GM12878 (cell line): Measurements from ENCODE around the gene RCBTB2.

Experiments
- CHD2 ChIP-seq: IDR thresholded peaks from 2 replicates; pipeline ENCODE4 v1.6.1; 2011; ENCODE audit warnings: low read depth, low read length, improper control_type of control experiment, borderline replicate concordance
- CHD4 ChIP-seq: fragments of 200-600 bp; sonication (generic); IDR thresholded peaks from 2 replicates; pipeline ENCODE4 v1.6.1; 2016; ENCODE audit warnings: mild to moderate bottlenecking
- EP300 ChIP-seq, 2 experiments: fragments of 150-350 bp in 1 of 2; IDR thresholded peaks; 2 replicates each; pipeline ENCODE4 v1.6.1; 2011 to 2012; ENCODE audit warnings: low read depth in 2 of 2, low read length in 2 of 2, borderline replicate concordance in 1 of 2, improper control_type of control experiment in 1 of 2, inconsistent platforms in 1 of 2; ENCODE audit not compliant: control insufficient read depth in 1 of 2
- FOS ChIP-seq: IDR thresholded peaks from 3 replicates; pipeline ENCODE4 v1.6.1; 2011; ENCODE audit warnings: borderline replicate concordance; ENCODE audit not compliant: insufficient read length; ENCODE audit errors: extremely low read depth
- MXI1 ChIP-seq: fragments of 150-350 bp; IDR thresholded peaks from 2 replicates; pipeline ENCODE4 v1.6.1; 2011; ENCODE audit warnings: low read depth, mild to moderate bottlenecking, inconsistent platforms, low read length, improper control_type of control experiment
- PAX5 ChIP-seq: IDR thresholded peaks from 2 replicates; pipeline ENCODE4 v1.6.1; 2011; ENCODE audit warnings: low read depth, low read length, borderline replicate concordance
- POLR2A ChIP-seq: IDR thresholded peaks from 2 replicates; pipeline ENCODE4 v1.6.1; 2011; ENCODE audit warnings: low read depth, mild to moderate bottlenecking, low read length
- SUZ12 ChIP-seq: fragments of 200-600 bp; sonication (generic); IDR thresholded peaks from one replicate; pipeline ENCODE4 v1.6.1; 2018; ENCODE audit warnings: antibody characterized with exemption, mild to moderate bottlenecking; ENCODE audit not compliant: unreplicated experiment
- TAF1 ChIP-seq: IDR thresholded peaks from 2 replicates; pipeline ENCODE4 v1.6.1; 2011; ENCODE audit warnings: mild to moderate bottlenecking, low read depth, low read length, borderline replicate concordance
- WRNIP1 ChIP-seq: IDR thresholded peaks from 2 replicates; pipeline ENCODE4 v1.6.1; 2011; ENCODE audit warnings: low read depth, low read length, improper control_type of control experiment, borderline replicate concordance
- YY1 ChIP-seq: IDR thresholded peaks from 2 replicates; pipeline ENCODE4 v1.6.1; 2011; ENCODE audit warnings: low read depth, mild to moderate bottlenecking, low read length
- TF ChIP-seq, protein P1 (sequence below), 3 experiments: IDR thresholded peaks in 2 of 3; conservative IDR thresholded peaks in 1 of 3; 2 replicates each; pipeline ENCODE4 v1.5.1; 2011; ENCODE audit warnings: low read depth in 3 of 3, low read length in 3 of 3, mild to moderate bottlenecking in 3 of 3, control low read depth in 2 of 3, moderate library complexity in 2 of 3, inconsistent platforms in 1 of 3, mixed read lengths in 1 of 3; ENCODE audit not compliant: control insufficient read depth in 2 of 3, insufficient read depth in 1 of 3; ENCODE audit errors: extremely low read depth in 1 of 3

DNA sequence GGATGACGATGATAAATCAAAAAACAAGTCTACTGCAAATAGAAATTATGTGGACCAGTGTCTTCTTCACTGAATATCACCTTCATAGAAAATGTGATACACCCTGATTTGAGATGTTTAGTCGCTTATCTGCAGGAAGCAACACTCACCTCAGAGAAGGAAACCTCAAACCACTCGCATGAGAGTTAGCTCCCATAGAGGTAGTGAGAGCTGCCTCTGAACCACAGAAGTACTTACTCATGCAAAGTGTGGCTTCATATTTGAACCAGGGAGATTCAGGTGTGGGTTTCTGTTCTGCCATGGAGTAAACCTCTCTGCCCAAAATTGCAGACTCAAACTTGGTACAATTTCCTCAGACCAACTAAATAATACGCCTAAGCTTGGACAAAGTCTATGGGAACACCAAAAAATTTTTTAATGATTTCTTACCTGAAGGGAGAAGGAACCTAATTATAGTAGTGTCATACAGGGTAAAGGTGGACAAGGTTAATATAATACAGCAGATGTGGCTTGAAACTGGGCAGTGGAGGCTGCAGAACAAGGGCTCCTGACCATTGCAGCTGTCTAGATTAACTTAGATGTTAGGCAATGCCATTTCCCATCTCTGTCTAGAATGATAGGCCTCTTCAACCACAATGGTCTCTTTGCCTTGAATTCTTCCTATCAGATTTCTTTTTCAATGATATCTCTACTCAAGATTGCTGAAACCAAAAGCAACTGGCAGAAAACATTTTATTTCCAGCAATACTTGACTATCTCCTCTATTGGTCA lies 29.6 kb upstream of the RCBTB2 start:
- TF ChIP-seq YY1 (no peak), POLR2A (no peak), CHD4 (no peak), SUZ12 (no peak), TAF1 (0 out of 2 replicates have a peak, but pooled peaks have one; percentile 21), WRNIP1 (no peak), FOS (no peak), EP300 (IDR thresholded peaks at IDR 0.05; ENCODE audit: borderline replicate concordance in 1 of 2, control insufficient read depth in 1 of 2, low read depth in 2 of 2, low read length in 2 of 2) (peak; percentile 84 to 96), MXI1 (peak; percentile 58; the same call in 1 of the 2 replicates), CHD2 (peak; percentile 63; the same call in 1 of the 2 replicates), PAX5 (peak; percentile 100)
- TF ChIP-seq, protein P1, sequence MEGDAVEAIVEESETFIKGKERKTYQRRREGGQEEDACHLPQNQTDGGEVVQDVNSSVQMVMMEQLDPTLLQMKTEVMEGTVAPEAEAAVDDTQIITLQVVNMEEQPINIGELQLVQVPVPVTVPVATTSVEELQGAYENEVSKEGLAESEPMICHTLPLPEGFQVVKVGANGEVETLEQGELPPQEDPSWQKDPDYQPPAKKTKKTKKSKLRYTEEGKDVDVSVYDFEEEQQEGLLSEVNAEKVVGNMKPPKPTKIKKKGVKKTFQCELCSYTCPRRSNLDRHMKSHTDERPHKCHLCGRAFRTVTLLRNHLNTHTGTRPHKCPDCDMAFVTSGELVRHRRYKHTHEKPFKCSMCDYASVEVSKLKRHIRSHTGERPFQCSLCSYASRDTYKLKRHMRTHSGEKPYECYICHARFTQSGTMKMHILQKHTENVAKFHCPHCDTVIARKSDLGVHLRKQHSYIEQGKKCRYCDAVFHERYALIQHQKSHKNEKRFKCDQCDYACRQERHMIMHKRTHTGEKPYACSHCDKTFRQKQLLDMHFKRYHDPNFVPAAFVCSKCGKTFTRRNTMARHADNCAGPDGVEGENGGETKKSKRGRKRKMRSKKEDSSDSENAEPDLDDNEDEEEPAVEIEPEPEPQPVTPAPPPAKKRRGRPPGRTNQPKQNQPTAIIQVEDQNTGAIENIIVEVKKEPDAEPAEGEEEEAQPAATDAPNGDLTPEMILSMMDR (IDR thresholded peaks at IDR 0.05 in 2 of 3, conservative IDR thresholded peaks at IDR 0.05 in 1 of 3; ENCODE audit: control insufficient read depth in 2 of 3, extremely low read depth in 1 of 3, insufficient read depth in 1 of 3, low read depth in 3 of 3, low read length in 3 of 3) = no peak
